HG03135 (cell line): ENCODE results near the gene MPPED2.

Experiments used
- ATAC-seq: cut with Tn5 transposase; IDR thresholded peaks from one replicate; pipeline ENCODE4 v1.9.1; 2021; ENCODE audit warnings: mild to moderate bottlenecking, moderate library complexity; ENCODE audit not compliant: unreplicated experiment

The MPPED2 gene

GRCh38 chr11:30488304-30488998, 97.7 kb downstream of the MPPED2 start:
- ATAC-seq: no peak

- no peak for ATAC-seq
These were observed 98.8 kb downstream of the MPPED2 start for GRCh38 chr11:30487200-30487898.

- ATAC-seq: no peak
These were observed 100.4 kb downstream of the MPPED2 start for GRCh38 chr11:30485756-30486155.

GRCh38 chr11:30485222-30485621, 100.9 kb downstream of the MPPED2 start:
- no peak for ATAC-seq

GRCh38 chr11:30483056-30483455, 103.1 kb downstream of the MPPED2 start:
- no peak for ATAC-seq

GRCh38 chr11:30481796-30482195, 104.4 kb downstream of the MPPED2 start:
- no peak for ATAC-seq

GRCh38 chr11:30481330-30481729, 104.8 kb downstream of the MPPED2 start:
- ATAC-seq: no peak

GRCh38 chr11:30479899-30480298, 106.3 kb downstream of the MPPED2 start:
- no peak for ATAC-seq

- ATAC-seq: no peak
These were observed 107.2 kb downstream of the MPPED2 start for GRCh38 chr11:30478923-30479322.

- no peak for ATAC-seq
These were observed 109.1 kb downstream of the MPPED2 start for GRCh38 chr11:30477061-30477460.

GRCh38 chr11:30474151-30474954, 111.8 kb downstream of the MPPED2 start:
- ATAC-seq: no peak

GRCh38 chr11:30471244-30471643, 114.9 kb downstream of the MPPED2 start:
- ATAC-seq: no peak

- ATAC-seq: no peak
These were observed 117.3 kb downstream of the MPPED2 start for GRCh38 chr11:30468881-30469280.

- ATAC-seq: no peak
These were observed 119.0 kb downstream of the MPPED2 start for GRCh38 chr11:30467176-30467575.

- ATAC-seq: no peak
These were observed 120.5 kb downstream of the MPPED2 start for GRCh38 chr11:30465623-30466022.

- no peak for ATAC-seq
These were observed 121.0 kb downstream of the MPPED2 start for GRCh38 chr11:30465192-30465591.

GRCh38 chr11:30463266-30463665, 122.9 kb downstream of the MPPED2 start:
- no peak for ATAC-seq

GRCh38 chr11:30462421-30462820, 123.7 kb downstream of the MPPED2 start:
- ATAC-seq: no peak

GRCh38 chr11:30459821-30460220, 126.3 kb downstream of the MPPED2 start:
- ATAC-seq: no peak

GRCh38 chr11:30459306-30459705, 126.8 kb downstream of the MPPED2 start:
- no peak for ATAC-seq

- no peak for ATAC-seq
These were observed 127.6 kb downstream of the MPPED2 start for GRCh38 chr11:30458541-30458940.

- ATAC-seq: no peak
These were observed 129.1 kb downstream of the MPPED2 start for GRCh38 chr11:30457087-30457486.
